ENCODE results near the gene CHRNB2.

Gene CHRNB2

GRCh38 chr1:154609398-154610380 lies 42.1 kb downstream of the CHRNB2 start:
- DNase-seq = no peak

GRCh38 chr1:154611150-154611862 lies 43.7 kb downstream of the CHRNB2 start:
- DNase-seq = peak in 7 of 51 donors; percentile 4 to 56 (median 10)

- no peak for DNase-seq
Measured at GRCh38 chr1:154614247-154614646, 46.7 kb downstream of the CHRNB2 start.

GRCh38 chr1:154614901-154615300 lies 47.3 kb downstream of the CHRNB2 start:
- DNase-seq = peak in 1 of 51 donors; percentile 5

- no peak for DNase-seq
Measured at GRCh38 chr1:154615411-154615810, 47.8 kb downstream of the CHRNB2 start.

GRCh38 chr1:154616659-154617345 lies 49.2 kb downstream of the CHRNB2 start:
- no peak for DNase-seq

- DNase-seq = no peak
Measured at GRCh38 chr1:154619181-154619948, 51.8 kb downstream of the CHRNB2 start.

- DNase-seq = no peak
Measured at GRCh38 chr1:154620751-154621150, 53.2 kb downstream of the CHRNB2 start.

- no peak for DNase-seq
Measured at GRCh38 chr1:154621875-154622274, 54.3 kb downstream of the CHRNB2 start.

GRCh38 chr1:154622503-154623039 lies 55.0 kb downstream of the CHRNB2 start:
- DNase-seq = no peak

GRCh38 chr1:154623358-154623757 lies 55.8 kb downstream of the CHRNB2 start:
- no peak for DNase-seq

- no peak for DNase-seq
Measured at GRCh38 chr1:154624746-154625643, 57.4 kb downstream of the CHRNB2 start.

GRCh38 chr1:154626456-154627256 lies 59.1 kb downstream of the CHRNB2 start:
- DNase-seq = peak in 6 of 51 donors; percentile 32 to 77 (median 49)

- DNase-seq = peak; percentile 43 to 90 (median 75)
Measured at GRCh38 chr1:154627257-154628120, 59.9 kb downstream of the CHRNB2 start.

GRCh38 chr1:154628121-154628405 lies 60.5 kb downstream of the CHRNB2 start:
- no peak for DNase-seq

GRCh38 chr1:154629061-154629674 lies 61.6 kb downstream of the CHRNB2 start:
- no peak for DNase-seq
